Endothelial cell of umbilical vein (primary cell): ENCODE data around the gene LAMC3. TPM values are rescaled to one million over a fixed set of nuclear protein-coding genes. Genes with fewer than 3 reads are reported as not detected.
"Not testable (repeated sequence)": the region's sequence is repeated elsewhere in the genome, so short reads cannot be mapped to it uniquely, and the experiment has no call there.

ENCODE experiments used
- BruUV-seq: library from RNA; stranded (reverse); fragments of 400-500 nt; replicated peaks from 2 replicates; lab custom pipeline; 2021; lab: Mats Ljungman, UMichigan
- CTCF ChIA-PET: fragments of 300-600, 350-600 bp; sonication (Branson Sonifier 250); formaldehyde crosslinking; loops from one replicate; lab custom pipeline; 2021; ENCODE audit warnings: antibody characterized with exemption, inconsistent platforms; lab: Charles Lee
- POLR2A ChIA-PET: fragments of 300-600, 350-600 bp; sonication (Branson Sonifier 250); formaldehyde crosslinking; loops from one replicate; lab custom pipeline; 2021; ENCODE audit warnings: antibody characterized with exemption, inconsistent platforms; lab: Charles Lee
- DNase-seq: peaks from one replicate; pipeline ENCODE4 v3.0.0-alpha.2; 2011; ENCODE audit warnings: low read depth, low spot score
- FAIRE-seq: peaks from 2 replicates; lab custom pipeline; 2011; peaks lifted over from hg19 to GRCh38; lab: Jason Lieb, UNC
- H2AFZ ChIP-seq: 2 replicates; pipeline ENCODE4 v1.6.0; 2012; ENCODE audit warnings: low read depth, low read length, control low read depth, inconsistent platforms
- H3K27ac ChIP-seq: 2 replicates; pipeline ENCODE4 v1.5.1; 2011; ENCODE audit warnings: low read depth, mild to moderate bottlenecking, control low read depth, low read length, moderate library complexity; ENCODE audit not compliant: insufficient read depth
- H3K27me3 ChIP-seq, 2 experiments: 2 replicates each; pipeline versions ENCODE4 v1.6.0 to v1.6.1; 2011; ENCODE audit warnings: low read length in 2 of 2, mixed read lengths in 1 of 2; ENCODE audit not compliant: control insufficient read depth in 2 of 2, insufficient read depth in 2 of 2
- H3K36me3 ChIP-seq, 2 experiments: 2 replicates in 1 of 2; 3 replicates in 1 of 2; pipeline ENCODE4 v1.5.1; 2011; ENCODE audit warnings: low read length in 2 of 2, mild to moderate bottlenecking in 1 of 2, moderate library complexity in 1 of 2; ENCODE audit not compliant: control insufficient read depth in 2 of 2, insufficient read depth in 2 of 2; ENCODE audit errors: extremely low read depth in 1 of 2
- H3K4me1 ChIP-seq: 3 replicates; pipeline ENCODE4 v1.5.1; 2011; ENCODE audit warnings: mild to moderate bottlenecking, low read length; ENCODE audit not compliant: control insufficient read depth, insufficient read depth; ENCODE audit errors: extremely low read depth
- H3K4me2 ChIP-seq: 2 replicates; pipeline ENCODE4 v1.6.1; 2011; ENCODE audit warnings: low read length, control low read depth, mixed read lengths; ENCODE audit not compliant: insufficient read depth
- H3K4me3 ChIP-seq, 3 experiments: fragments of 200-600 bp in 1 of 3; sonication (generic), shearing (Covaris generic) in 1 of 3; replicated peaks in 1 of 3; 2 replicates each; pipeline ENCODE4 v1.5.1; 2011 to 2016; ENCODE audit warnings: control low read depth in 3 of 3, low read length in 3 of 3, mild to moderate bottlenecking in 2 of 3, inconsistent platforms in 1 of 3, low read depth in 1 of 3, moderate library complexity in 1 of 3; ENCODE audit not compliant: insufficient read depth in 1 of 3
- H3K79me2 ChIP-seq: 2 replicates; pipeline ENCODE4 v1.6.0; 2012; ENCODE audit warnings: low read length, inconsistent platforms; ENCODE audit not compliant: control insufficient read depth, insufficient read depth
- H3K9ac ChIP-seq: replicated peaks from 2 replicates; pipeline ENCODE3; 2011; ENCODE audit warnings: low read length, control low read depth; ENCODE audit not compliant: insufficient read depth; ENCODE audit errors: extremely low read depth
- H3K9me1 ChIP-seq: replicated peaks from 3 replicates; pipeline ENCODE4 v1.6.0; 2011; ENCODE audit warnings: mild to moderate bottlenecking, low read length; ENCODE audit not compliant: control insufficient read depth, insufficient read depth; ENCODE audit errors: extremely low read depth
- H3K9me3 ChIP-seq: replicated peaks from 2 replicates; pipeline ENCODE4 v1.5.1; 2012; ENCODE audit warnings: low read length, inconsistent platforms; ENCODE audit not compliant: control insufficient read depth, insufficient read depth
- H4K20me1 ChIP-seq: replicated peaks from 2 replicates; pipeline ENCODE3; 2011; ENCODE audit warnings: mild to moderate bottlenecking, low read length; ENCODE audit not compliant: control insufficient read depth, insufficient read depth; ENCODE audit errors: extremely low read depth
- EZH2 ChIP-seq: IDR thresholded peaks from 2 replicates; pipeline ENCODE4 v1.6.1; 2012; ENCODE audit warnings: borderline replicate concordance, low read depth, mild to moderate bottlenecking, moderate library complexity, low read length, inconsistent platforms; ENCODE audit not compliant: severe bottlenecking
- GATA2 ChIP-seq: IDR thresholded peaks from 2 replicates; pipeline ENCODE4 v1.7.0; 2011; ENCODE audit warnings: low read depth, mild to moderate bottlenecking, moderate library complexity, mixed read lengths, low read length; ENCODE audit not compliant: insufficient read length, insufficient read depth
- JUN ChIP-seq: IDR thresholded peaks from 2 replicates; pipeline ENCODE4 v1.6.1; 2011; ENCODE audit warnings: borderline replicate concordance, low read depth; ENCODE audit not compliant: insufficient read length, insufficient read depth
- POLR2A ChIP-seq: IDR thresholded peaks from 2 replicates; pipeline ENCODE4 v1.6.1; 2012; ENCODE audit warnings: low read depth, mild to moderate bottlenecking, control low read depth, low read length
- POLR2AphosphoS5 ChIP-seq: IDR thresholded peaks from 2 replicates; pipeline ENCODE4 v1.6.1; 2012; ENCODE audit warnings: low read depth, mild to moderate bottlenecking, control low read depth, low read length, moderate library complexity; ENCODE audit not compliant: insufficient read depth
- dilution Hi-C: fragments of 300-500 bp; cut with MboI; formaldehyde crosslinking; loops from one replicate; pipeline ENCODE4 v1.15.0; 2019; ENCODE audit warnings: low sequenced_read_pairs; ENCODE audit not compliant: extremely low pct_ligation_motif_present
- intact Hi-C: fragments of 100-400 bp; cut with micrococcal nuclease; formaldehyde crosslinking; loops from one replicate; pipeline ENCODE4 v1.10.0; 2022
- polyA plus RNA-seq, 4 experiments: library from polyadenylated mRNA; depleted of rRNA in 3 of 4; stranded (reverse) in 3 of 4; unstranded in 1 of 4; fragments of >200 nt; gene quantifications; 2 replicates each; pipeline versions ENCODE4 v1.2.1 to v1.2.3, GENCODE V29; 2011 to 2012; ENCODE audit warnings: missing spikeins in 1 of 4
- total RNA-seq: library from RNA; stranded (reverse); gene quantifications from 2 replicates; pipeline ENCODE4 v1.2.3, GENCODE V29; 2021
- TF ChIP-seq, protein P1 (sequence below), 2 donors: IDR thresholded peaks; 1 replicate in 1 of 2; 2 replicates in 1 of 2; pipeline ENCODE4 v1.5.1; 2011; ENCODE audit warnings: low read length in 2 of 2, mild to moderate bottlenecking in 2 of 2, moderate library complexity in 2 of 2, control low read depth in 1 of 2, inconsistent platforms in 1 of 2, low read depth in 1 of 2; ENCODE audit not compliant: insufficient read depth in 1 of 2; ENCODE audit errors: extremely low read depth in 1 of 2

Gene LAMC3
- total and polyA plus RNA-seq, 2 donors (not counting 3 experiments of a cell fraction or from before 2014, with no cell fraction given) = 0.18 to 0.38 TPM

DNA sequence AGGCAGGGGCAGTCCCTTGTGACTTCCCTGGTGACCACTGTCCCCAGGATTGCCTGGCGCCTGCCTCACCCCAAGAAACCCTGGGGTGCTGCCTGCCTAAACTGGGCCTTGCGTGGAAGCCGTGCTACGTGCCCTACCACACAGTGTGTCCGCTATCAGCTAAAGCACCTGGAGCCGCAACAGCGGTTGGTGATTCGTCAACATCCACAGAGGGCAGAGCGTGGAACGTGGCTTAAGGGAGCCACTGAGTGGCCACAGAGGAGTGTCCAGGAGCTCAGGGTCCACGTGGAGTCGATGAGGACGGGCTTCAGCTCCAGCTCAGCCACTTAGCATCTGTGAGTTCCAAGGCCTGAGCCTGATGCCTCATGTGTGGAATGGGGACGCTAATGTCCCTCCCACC lies 25.3 kb downstream of the LAMC3 start:
- H3K4me1 ChIP-seq = no peaks in the 10 kb centered on the region
- no peak overlapping the region for H3K27ac ChIP-seq
- BruUV-seq = no TSS peak
- no peaks in the 10 kb centered on the region for H3K9me1 ChIP-seq
- CTCF ChIA-PET = interaction anchor here (0.9 to 2.2 kb wide), 4 partner anchors 12 to 36 kb away, joined by 3 to 18 read pairs (median 5); no protein-coding TSS in a partner anchor
- no peaks in the 10 kb centered on the region for H3K36me3 ChIP-seq
- H3K4me3 ChIP-seq = no peak overlapping the region
- H3K79me2 ChIP-seq = no peaks in the 10 kb centered on the region
- DNase-seq (no peak), FAIRE-seq (no peak)
- H3K9ac ChIP-seq = no peak overlapping the region
- peaks cover 0 to 2% of the 10 kb centered on the region in 2 experiments for H3K27me3 ChIP-seq
- H3K4me2 ChIP-seq = no peak overlapping the region
- TF ChIP-seq POLR2A (no peak), JUN (no peak), EZH2 (no peak), GATA2 (no peak), POLR2AphosphoS5 (no peak)
- TF ChIP-seq, protein P1, sequence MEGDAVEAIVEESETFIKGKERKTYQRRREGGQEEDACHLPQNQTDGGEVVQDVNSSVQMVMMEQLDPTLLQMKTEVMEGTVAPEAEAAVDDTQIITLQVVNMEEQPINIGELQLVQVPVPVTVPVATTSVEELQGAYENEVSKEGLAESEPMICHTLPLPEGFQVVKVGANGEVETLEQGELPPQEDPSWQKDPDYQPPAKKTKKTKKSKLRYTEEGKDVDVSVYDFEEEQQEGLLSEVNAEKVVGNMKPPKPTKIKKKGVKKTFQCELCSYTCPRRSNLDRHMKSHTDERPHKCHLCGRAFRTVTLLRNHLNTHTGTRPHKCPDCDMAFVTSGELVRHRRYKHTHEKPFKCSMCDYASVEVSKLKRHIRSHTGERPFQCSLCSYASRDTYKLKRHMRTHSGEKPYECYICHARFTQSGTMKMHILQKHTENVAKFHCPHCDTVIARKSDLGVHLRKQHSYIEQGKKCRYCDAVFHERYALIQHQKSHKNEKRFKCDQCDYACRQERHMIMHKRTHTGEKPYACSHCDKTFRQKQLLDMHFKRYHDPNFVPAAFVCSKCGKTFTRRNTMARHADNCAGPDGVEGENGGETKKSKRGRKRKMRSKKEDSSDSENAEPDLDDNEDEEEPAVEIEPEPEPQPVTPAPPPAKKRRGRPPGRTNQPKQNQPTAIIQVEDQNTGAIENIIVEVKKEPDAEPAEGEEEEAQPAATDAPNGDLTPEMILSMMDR (IDR thresholded peaks at IDR 0.05; ENCODE audit: extremely low read depth in 1 of 2, insufficient read depth in 1 of 2, low read depth in 1 of 2, low read length in 2 of 2) = no peak
- intact Hi-C loops (no loop called here), dilution Hi-C loops (no loop called here)
- no peaks in the 10 kb centered on the region for H3K9me3 ChIP-seq
- no peak overlapping the region for H2AFZ ChIP-seq
- no peaks in the 10 kb centered on the region for H4K20me1 ChIP-seq
- POLR2A ChIA-PET = no interaction called here

DNA sequence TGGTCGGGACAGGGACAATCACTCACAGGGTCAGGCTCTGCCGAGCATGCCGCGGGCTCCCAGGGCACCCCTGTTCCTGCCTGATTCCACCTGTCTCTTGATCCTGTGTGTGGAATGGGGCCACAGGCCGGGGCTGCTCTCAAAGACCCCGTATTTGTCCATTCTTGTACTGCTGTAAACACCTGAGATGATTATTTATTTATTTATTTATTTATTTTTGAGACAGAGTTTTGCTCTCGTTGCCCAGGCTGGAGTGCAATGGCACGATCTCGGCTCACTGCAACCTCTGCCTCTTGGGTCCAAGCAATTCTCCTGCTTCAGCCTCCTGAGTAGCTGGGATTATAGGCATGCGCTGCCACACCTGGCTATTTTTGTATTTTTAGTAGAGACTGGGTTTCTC lies 25.8 kb downstream of the LAMC3 start:
- H3K4me1 ChIP-seq, POLR2A ChIA-PET, H4K20me1 ChIP-seq, H3K4me3 ChIP-seq, H3K4me2 ChIP-seq, BruUV-seq, H3K9me1 ChIP-seq, H2AFZ ChIP-seq, dilution Hi-C loops, intact Hi-C loops, H3K9ac ChIP-seq, H3K79me2 ChIP-seq, H3K27ac ChIP-seq, FAIRE-seq, DNase-seq, H3K27me3 ChIP-seq, H3K36me3 ChIP-seq, H3K9me3 ChIP-seq: not testable (repeated sequence)
- CTCF ChIA-PET = interaction anchor here (1.3 to 2.2 kb wide), 3 partner anchors 11 to 23 kb away, joined by 4 to 18 read pairs (median 6); no protein-coding TSS in a partner anchor
